DOHH2 (cell line): Measurements from ENCODE around the gene PSMA4.

Experiments
- CTCF ChIP-seq: fragments of 200-600 bp; sonication (generic); IDR thresholded peaks from one replicate; pipeline ENCODE4 v1.5.1; 2014; ENCODE audit warnings: antibody characterized with exemption, mild to moderate bottlenecking, low read depth, low read length; ENCODE audit not compliant: poor library complexity, severe bottlenecking
- EZH2phosphoT487 ChIP-seq: fragments of 200-600 bp; sonication (generic); IDR thresholded peaks from 2 replicates; pipeline ENCODE4 v1.6.1; 2017; ENCODE audit warnings: borderline replicate concordance, mild to moderate bottlenecking, antibody characterized with exemption, low read length, moderate library complexity, mixed read lengths

GRCh38 chr15:78563092-78563491 is 22.8 kb downstream of the PSMA4 start:
- TF ChIP-seq CTCF (no peak), EZH2phosphoT487 (no peak)
